ENCODE results near the gene TNS1. TPM values are rescaled to one million over a fixed set of nuclear protein-coding genes. Genes with fewer than 3 reads are reported as not detected.

Gene TNS1
- total RNA-seq, 1 experiment from 2014 or later = 3.4 TPM

DNA sequence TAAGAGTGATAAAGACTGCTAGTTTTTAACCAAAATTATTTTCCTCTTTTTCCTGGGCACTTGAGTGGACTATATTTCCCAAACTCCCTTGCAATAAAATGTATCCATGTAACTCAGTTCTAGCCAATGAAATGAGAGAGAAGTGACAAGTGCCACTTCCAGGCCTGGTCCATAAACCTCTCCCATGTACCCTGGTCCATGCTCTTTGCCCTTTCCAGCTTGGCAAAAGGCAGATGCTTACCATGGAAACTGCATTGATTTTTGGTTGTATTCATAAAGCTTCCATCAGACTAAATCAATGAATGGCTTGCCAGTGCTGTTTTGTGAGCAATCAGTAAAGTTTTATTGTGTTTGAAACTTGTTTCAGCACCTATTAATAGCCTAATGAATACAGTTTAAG, 229.3 kb downstream of the TNS1 start:
- H4K91ac ChIP-seq (ENCODE audit: insufficient read length, low read depth, low read length) = no peak overlapping the region
- H3K23ac ChIP-seq (ENCODE audit: insufficient read length, low read depth, low read length) = no peak overlapping the region
- peaks cover 11% of the 10 kb centered on the region for H3K27me3 Mint-ChIP-seq (ENCODE audit: low read depth)
- no peak overlapping the region for H4K8ac ChIP-seq (replicated peaks; ENCODE audit: insufficient read length, low read depth, low read length)
- H3K18ac ChIP-seq (ENCODE audit: insufficient read length, low read depth, low read length) = no peak overlapping the region
- H2AK5ac ChIP-seq (ENCODE audit: insufficient read length, low read length) = no peak overlapping the region
- H3K4me3 Mint-ChIP-seq = no peak overlapping the region
- H3K4me2 ChIP-seq (ENCODE audit: insufficient read depth, insufficient read length, low read length) = no peak overlapping the region
- H3K23me2 ChIP-seq (ENCODE audit: insufficient read length, low read depth, low read length, poor library complexity, severe bottlenecking) = no peaks in the 10 kb centered on the region
- H3T11ph ChIP-seq (ENCODE audit: low read length) = no peak overlapping the region
- H3K14ac ChIP-seq (ENCODE audit: insufficient read depth, low read length) = no peak overlapping the region
- H3K4me1 Mint-ChIP-seq = no peaks in the 10 kb centered on the region
- H3K9me3 Mint-ChIP-seq = no peaks in the 10 kb centered on the region; a peak in 1 of 5 replicates
- no peaks in the 10 kb centered on the region for H3K79me2 ChIP-seq (ENCODE audit: insufficient read depth, low read length)
- no peaks in the 10 kb centered on the region; the same call in 1 of the 2 replicates for H3K27me3 ChIP-seq (ENCODE audit: insufficient read depth, low read length)
- no peaks in the 10 kb centered on the region for H3K79me1 ChIP-seq (ENCODE audit: insufficient read depth, low read depth, low read length, poor library complexity, severe bottlenecking)
- TF ChIP-seq, protein P1, sequence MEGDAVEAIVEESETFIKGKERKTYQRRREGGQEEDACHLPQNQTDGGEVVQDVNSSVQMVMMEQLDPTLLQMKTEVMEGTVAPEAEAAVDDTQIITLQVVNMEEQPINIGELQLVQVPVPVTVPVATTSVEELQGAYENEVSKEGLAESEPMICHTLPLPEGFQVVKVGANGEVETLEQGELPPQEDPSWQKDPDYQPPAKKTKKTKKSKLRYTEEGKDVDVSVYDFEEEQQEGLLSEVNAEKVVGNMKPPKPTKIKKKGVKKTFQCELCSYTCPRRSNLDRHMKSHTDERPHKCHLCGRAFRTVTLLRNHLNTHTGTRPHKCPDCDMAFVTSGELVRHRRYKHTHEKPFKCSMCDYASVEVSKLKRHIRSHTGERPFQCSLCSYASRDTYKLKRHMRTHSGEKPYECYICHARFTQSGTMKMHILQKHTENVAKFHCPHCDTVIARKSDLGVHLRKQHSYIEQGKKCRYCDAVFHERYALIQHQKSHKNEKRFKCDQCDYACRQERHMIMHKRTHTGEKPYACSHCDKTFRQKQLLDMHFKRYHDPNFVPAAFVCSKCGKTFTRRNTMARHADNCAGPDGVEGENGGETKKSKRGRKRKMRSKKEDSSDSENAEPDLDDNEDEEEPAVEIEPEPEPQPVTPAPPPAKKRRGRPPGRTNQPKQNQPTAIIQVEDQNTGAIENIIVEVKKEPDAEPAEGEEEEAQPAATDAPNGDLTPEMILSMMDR (conservative IDR thresholded peaks at IDR 0.05) = no peak
- H3K36me3 Mint-ChIP-seq (ENCODE audit: insufficient read depth in 1 of 3, low read depth in 3 of 3) = no peaks in the 10 kb centered on the region
- no peak overlapping the region for H3K27ac Mint-ChIP-seq
- no peak overlapping the region for H2BK5ac ChIP-seq (ENCODE audit: insufficient read length, low read length)
- H4K20me1 ChIP-seq (ENCODE audit: control insufficient read depth, insufficient read depth, insufficient read length) = no peaks in the 10 kb centered on the region
- no peak overlapping the region for H3K56ac ChIP-seq (ENCODE audit: insufficient read length, low read depth, low read length)
- H2AFZ ChIP-seq (ENCODE audit: low read length) = no peak overlapping the region
- no peak overlapping the region for H2BK12ac ChIP-seq (ENCODE audit: insufficient read length, low read depth, low read length)
- no peak overlapping the region for H2BK20ac ChIP-seq (ENCODE audit: low read depth, low read length, poor library complexity, severe bottlenecking)
- no peak overlapping the region for H2BK120ac ChIP-seq (ENCODE audit: low read depth, low read length, poor library complexity, severe bottlenecking)
- H3K4me1 ChIP-seq (ENCODE audit: insufficient read depth, low read length) = no peaks in the 10 kb centered on the region
- H2BK15ac ChIP-seq (ENCODE audit: low read depth, low read length) = no peak overlapping the region
- no peak overlapping the region for H3K27ac ChIP-seq (ENCODE audit: insufficient read length, low read depth, low read length)
- DNase-seq = no peak
- no peak overlapping the region for H3K9ac ChIP-seq (ENCODE audit: extremely low read depth, insufficient read length, low read length)
- no peak overlapping the region for H3K4ac ChIP-seq (ENCODE audit: low read depth, low read length)
- no peaks in the 10 kb centered on the region for H3K9me3 ChIP-seq (ENCODE audit: control insufficient read depth, low read depth, low read length)
- H4K5ac ChIP-seq (ENCODE audit: insufficient read length, low read depth, low read length) = no peak overlapping the region
